HCT116 (cell line): ENCODE results near the gene RBM42. TPM values are rescaled to one million over a fixed set of nuclear protein-coding genes. Genes with fewer than 3 reads are reported as not detected.
"Not testable (repeated sequence)": the region's sequence is repeated elsewhere in the genome, so short reads cannot be mapped to it uniquely, and the experiment has no call there.

ENCODE experiments used
- ATAC-seq: fragments of 200-7000 bp; cut with Tn5 transposase; 2 replicates; pipeline ENCODE4 v1.9.1; 2020; ENCODE audit warnings: mild to moderate bottlenecking, moderate library complexity
- BruUV-seq: library from RNA; stranded (reverse); fragments of 400-500 nt; replicated peaks from 2 replicates; lab custom pipeline; 2021; lab: Mats Ljungman, UMichigan
- CTCF ChIA-PET: fragments of 300-600 bp; sonication (Branson Sonifier 250); formaldehyde crosslinking; loops from one replicate; lab custom pipeline; 2021; ENCODE audit warnings: antibody characterized with exemption; lab: Charles Lee
- POLR2A ChIA-PET: fragments of 300-600, 350-600 bp; sonication (Branson Sonifier 250); formaldehyde crosslinking; loops from one replicate; lab custom pipeline; 2021; ENCODE audit warnings: antibody characterized with exemption; lab: Charles Lee
- RAD21 ChIA-PET, 2 experiments: fragments of 300-600 bp; sonication (Branson Sonifier 250); formaldehyde crosslinking; loops; one replicate each; lab custom pipeline; 2023; ENCODE audit warnings: low total read pairs in 2 of 2; ENCODE audit not compliant: uncharacterized antibody in 2 of 2, unreplicated experiment in 2 of 2, low non-redundant PET in 1 of 2; lab: Charles Lee
- DNase-seq: peaks from one replicate; pipeline ENCODE4 v3.0.0-alpha.2; 2010; ENCODE audit warnings: low read depth, low spot score
- H2AFZ ChIP-seq: fragments of 200-600 bp; shearing (Covaris generic), sonication (generic); 2 replicates; pipeline ENCODE4 v1.6.1; 2017; ENCODE audit warnings: low read depth, mixed run types, mixed read lengths, antibody characterized with exemption, low read length; ENCODE audit not compliant: poor library complexity, severe bottlenecking
- H3K27ac ChIP-seq: 2 replicates; pipeline ENCODE4 v1.5.1; 2012; ENCODE audit warnings: low read depth, low read length
- H3K27me3 ChIP-seq: fragments of 200-600 bp; sonication (generic); 2 replicates; pipeline ENCODE4 v1.6.1; 2016; ENCODE audit warnings: mixed run types, low read length, mixed read lengths; ENCODE audit not compliant: insufficient read depth
- H3K36me3 ChIP-seq, 2 experiments: fragments of 200-500 bp in 1 of 2; fragments of 200-600 bp in 1 of 2; sonication (Bioruptor generic) in 1 of 2; sonication (generic) in 1 of 2; 2 replicates each; pipeline versions ENCODE4 v1.5.1 to v1.6.1; 2014 to 2016; ENCODE audit warnings: low read length in 2 of 2, inconsistent platforms in 1 of 2, mixed read lengths in 1 of 2, mixed run types in 1 of 2; ENCODE audit not compliant: insufficient read depth in 2 of 2, control insufficient read depth in 1 of 2
- H3K4me1 ChIP-seq, 2 experiments: fragments of 200-600 bp in 1 of 2; sonication (generic) in 1 of 2; 2 replicates each; pipeline versions ENCODE4 v1.5.1 to v1.6.1; 2012 to 2017; ENCODE audit warnings: low read length in 2 of 2, inconsistent platforms in 1 of 2, mild to moderate bottlenecking in 1 of 2, mixed read lengths in 1 of 2, mixed run types in 1 of 2, moderate library complexity in 1 of 2; ENCODE audit not compliant: insufficient read depth in 2 of 2, control insufficient read depth in 1 of 2
- H3K4me2 ChIP-seq: fragments of 200-600 bp; sonication (generic); 2 replicates; pipeline ENCODE4 v1.6.1; 2017; ENCODE audit warnings: mixed run types, low read length, mixed read lengths
- H3K4me3 ChIP-seq, 2 experiments: fragments of 200-600 bp in 1 of 2; sonication (generic) in 1 of 2; replicated peaks in 1 of 2; 2 replicates each; pipeline ENCODE4 v1.5.1; 2011 to 2016; ENCODE audit warnings: low read length in 2 of 2, control low read depth in 1 of 2, low read depth in 1 of 2, mild to moderate bottlenecking in 1 of 2, mixed read lengths in 1 of 2, mixed run types in 1 of 2
- H3K79me2 ChIP-seq: fragments of 200-600 bp; sonication (generic); 2 replicates; pipeline ENCODE4 v1.6.1; 2017; ENCODE audit warnings: mild to moderate bottlenecking, mixed run types, low read length, moderate library complexity, mixed read lengths; ENCODE audit not compliant: insufficient read depth
- H3K9ac ChIP-seq: fragments of 200-600 bp; sonication (generic); 2 replicates; pipeline ENCODE4 v1.6.1; 2016; ENCODE audit warnings: low read length, mixed read lengths
- H3K9me2 ChIP-seq: fragments of 200-600 bp; sonication (generic), shearing (Covaris generic); 2 replicates; pipeline ENCODE4 v1.6.1; 2017; ENCODE audit warnings: mixed run types, mild to moderate bottlenecking, moderate library complexity; ENCODE audit not compliant: insufficient read depth
- H3K9me3 ChIP-seq, 2 experiments: fragments of 200-500 bp in 1 of 2; fragments of 200-600 bp in 1 of 2; sonication (Bioruptor generic) in 1 of 2; sonication (generic) in 1 of 2; 2 replicates each; pipeline ENCODE4 v1.6.1; 2014 to 2017; ENCODE audit warnings: low read length in 2 of 2, mixed read lengths in 2 of 2, inconsistent platforms in 1 of 2, low read depth in 1 of 2, mild to moderate bottlenecking in 1 of 2, mixed run types in 1 of 2, moderate library complexity in 1 of 2; ENCODE audit not compliant: control insufficient read depth in 1 of 2, insufficient read depth in 1 of 2
- H4K20me1 ChIP-seq: fragments of 200-600 bp; sonication (generic), shearing (Covaris generic); 2 replicates; pipeline ENCODE4 v1.6.1; 2017; ENCODE audit warnings: mixed run types, mild to moderate bottlenecking, moderate library complexity; ENCODE audit not compliant: insufficient read depth
- CBX3 ChIP-seq: IDR thresholded peaks from 2 replicates; pipeline ENCODE4 v1.6.1; 2012; ENCODE audit warnings: low read depth
- ELF1 ChIP-seq: IDR thresholded peaks from 2 replicates; pipeline ENCODE4 v1.6.1; 2012; ENCODE audit warnings: low read depth, borderline replicate concordance
- JUND ChIP-seq: IDR thresholded peaks from 2 replicates; pipeline ENCODE4 v1.6.1; 2012
- POLR2A ChIP-seq: IDR thresholded peaks from 2 replicates; pipeline ENCODE4 v1.7.0; 2011; ENCODE audit warnings: borderline replicate concordance; ENCODE audit not compliant: insufficient read depth, insufficient read length; ENCODE audit errors: extremely low read depth
- SIN3A ChIP-seq: IDR thresholded peaks from 2 replicates; pipeline ENCODE4 v1.6.1; 2012; ENCODE audit warnings: low read depth
- SP1 ChIP-seq: IDR thresholded peaks from 2 replicates; pipeline ENCODE4 v1.6.1; 2012; ENCODE audit warnings: low read depth
- intact Hi-C: fragments of 100-400 bp; cut with micrococcal nuclease; formaldehyde crosslinking; loops from 2 replicates; pipeline ENCODE4 v1.10.0; 2022
- total RNA-seq: library from RNA; stranded (reverse); gene quantifications from one replicate; pipeline ENCODE4 v1.2.1, GENCODE V29; 2021; ENCODE audit not compliant: unreplicated experiment
- TF ChIP-seq, protein P1 (sequence below): IDR thresholded peaks from 2 replicates; pipeline ENCODE4 v1.6.1; 2012
- TF ChIP-seq, protein P2 (sequence below), 3 experiments: fragments of 200-600 bp in 1 of 3; sonication (generic) in 1 of 3; IDR thresholded peaks in 2 of 3; conservative IDR thresholded peaks in 1 of 3; 2 replicates each; pipeline ENCODE4 v1.5.1; 2012 to 2017; ENCODE audit warnings: low read depth in 2 of 3, low read length in 2 of 3, antibody characterized with exemption in 1 of 3, borderline replicate concordance in 1 of 3, control low read depth in 1 of 3, mild to moderate bottlenecking in 1 of 3, mixed read lengths in 1 of 3, mixed run types in 1 of 3, moderate library complexity in 1 of 3; ENCODE audit not compliant: insufficient read depth in 1 of 3

RBM42 gene
- total RNA-seq, 1 experiment from 2014 or later: 87.2 TPM

- POLR2A ChIA-PET, DNase-seq, H3K79me2 ChIP-seq, H3K9ac ChIP-seq, H3K9me3 ChIP-seq, H2AFZ ChIP-seq, H3K4me3 ChIP-seq, H3K4me2 ChIP-seq, H3K27ac ChIP-seq, ATAC-seq, RAD21 ChIA-PET, CTCF ChIA-PET, intact Hi-C loops, H3K27me3 ChIP-seq, H3K9me2 ChIP-seq, BruUV-seq, H4K20me1 ChIP-seq, H3K36me3 ChIP-seq: not testable (repeated sequence)
- peak; percentile 62; the same call in 1 of the 2 replicates for TF ChIP-seq CBX3
- H3K4me1 ChIP-seq: peaks cover 6 to 11% of the 10 kb centered on the region in 2 experiments; a peak in 3 of 4 replicates
These were observed 21.7 kb upstream of the RBM42 start for GRCh38 chr19:35607170-35607569.

DNA sequence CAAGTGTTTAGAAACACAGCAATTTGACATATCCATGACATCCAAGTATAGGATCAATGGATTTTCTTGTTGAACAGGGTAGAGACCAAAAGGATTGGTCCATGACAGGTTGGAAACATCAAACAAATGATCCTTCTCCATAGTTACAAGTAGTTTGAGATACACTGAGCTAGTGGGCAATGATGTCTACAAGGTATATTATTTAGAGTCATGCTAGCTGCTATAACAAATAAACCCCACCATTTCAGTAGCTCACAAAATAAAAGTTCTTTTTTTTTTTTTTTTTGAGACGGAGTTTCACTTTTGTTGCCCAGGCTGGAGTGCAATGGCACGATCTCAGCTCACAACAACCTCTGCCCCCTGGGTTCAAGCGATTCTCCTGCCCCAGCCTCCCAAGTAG lies 21.2 kb upstream of the RBM42 start:
- CTCF ChIA-PET: no interaction called here
- no peaks in the 10 kb centered on the region for H3K36me3 ChIP-seq
- no peak overlapping the region for H2AFZ ChIP-seq
- TF ChIP-seq, protein P1, sequence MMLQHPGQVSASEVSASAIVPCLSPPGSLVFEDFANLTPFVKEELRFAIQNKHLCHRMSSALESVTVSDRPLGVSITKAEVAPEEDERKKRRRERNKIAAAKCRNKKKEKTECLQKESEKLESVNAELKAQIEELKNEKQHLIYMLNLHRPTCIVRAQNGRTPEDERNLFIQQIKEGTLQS: no peak
- no peak for TF ChIP-seq SIN3A
- no peak for TF ChIP-seq JUND
- TF ChIP-seq POLR2A: no peak
- no peak for TF ChIP-seq SP1
- TF ChIP-seq, protein P2, sequence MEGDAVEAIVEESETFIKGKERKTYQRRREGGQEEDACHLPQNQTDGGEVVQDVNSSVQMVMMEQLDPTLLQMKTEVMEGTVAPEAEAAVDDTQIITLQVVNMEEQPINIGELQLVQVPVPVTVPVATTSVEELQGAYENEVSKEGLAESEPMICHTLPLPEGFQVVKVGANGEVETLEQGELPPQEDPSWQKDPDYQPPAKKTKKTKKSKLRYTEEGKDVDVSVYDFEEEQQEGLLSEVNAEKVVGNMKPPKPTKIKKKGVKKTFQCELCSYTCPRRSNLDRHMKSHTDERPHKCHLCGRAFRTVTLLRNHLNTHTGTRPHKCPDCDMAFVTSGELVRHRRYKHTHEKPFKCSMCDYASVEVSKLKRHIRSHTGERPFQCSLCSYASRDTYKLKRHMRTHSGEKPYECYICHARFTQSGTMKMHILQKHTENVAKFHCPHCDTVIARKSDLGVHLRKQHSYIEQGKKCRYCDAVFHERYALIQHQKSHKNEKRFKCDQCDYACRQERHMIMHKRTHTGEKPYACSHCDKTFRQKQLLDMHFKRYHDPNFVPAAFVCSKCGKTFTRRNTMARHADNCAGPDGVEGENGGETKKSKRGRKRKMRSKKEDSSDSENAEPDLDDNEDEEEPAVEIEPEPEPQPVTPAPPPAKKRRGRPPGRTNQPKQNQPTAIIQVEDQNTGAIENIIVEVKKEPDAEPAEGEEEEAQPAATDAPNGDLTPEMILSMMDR (IDR thresholded peaks at IDR 0.05 in 2 of 3, conservative IDR thresholded peaks at IDR 0.05 in 1 of 3; ENCODE audit: borderline replicate concordance in 1 of 3, insufficient read depth in 1 of 3, low read depth in 2 of 3, low read length in 2 of 3): no peak
- TF ChIP-seq ELF1: no peak
- TF ChIP-seq, all 23 proteins: peak for 0
- H3K9me3 ChIP-seq: peaks cover 0 to 3% of the 10 kb centered on the region in 2 experiments; a peak in 1 of 4 replicates
- ChIA-PET POLR2A (interaction anchor here (0.6 kb wide), 1 partner anchor 97 kb away, joined by 3 read pairs; no protein-coding TSS in a partner anchor), RAD21 (no interaction called here)
- H3K4me3 ChIP-seq: no peak overlapping the region
- DNase-seq (no peak), ATAC-seq (no peak)
- H3K9ac ChIP-seq: no peak overlapping the region
- H3K4me1 ChIP-seq: peaks cover 8 to 14% of the 10 kb centered on the region in 2 experiments; a peak in 3 of 4 replicates
- no peaks in the 10 kb centered on the region; the same call in 1 of the 2 replicates for H3K79me2 ChIP-seq
- H3K27ac ChIP-seq: no peak overlapping the region
- H3K9me2 ChIP-seq: no peaks in the 10 kb centered on the region
- no peaks in the 10 kb centered on the region for H3K27me3 ChIP-seq
- H4K20me1 ChIP-seq: no peaks in the 10 kb centered on the region
- intact Hi-C loops: no loop called here
- H3K4me2 ChIP-seq: no peak overlapping the region
- BruUV-seq: no TSS peak
